SU-DHL-6 (cell line): ENCODE measurements around the gene FANCC.

Experiments
- EZH2phosphoT487 ChIP-seq: fragments of 200-600 bp; sonication (generic), shearing (Covaris generic); conservative IDR thresholded peaks from 2 replicates; pipeline ENCODE4 v1.6.1; 2018; ENCODE audit warnings: mild to moderate bottlenecking, antibody characterized with exemption, low read length, moderate library complexity, mixed read lengths
- TF ChIP-seq, protein P1 (sequence below): fragments of 200-600 bp; sonication (generic); IDR thresholded peaks from one replicate; pipeline ENCODE4 v1.5.1; 2017; ENCODE audit warnings: antibody characterized with exemption, mild to moderate bottlenecking, low read length, moderate library complexity; ENCODE audit not compliant: insufficient read depth, poor library complexity, severe bottlenecking

DNA sequence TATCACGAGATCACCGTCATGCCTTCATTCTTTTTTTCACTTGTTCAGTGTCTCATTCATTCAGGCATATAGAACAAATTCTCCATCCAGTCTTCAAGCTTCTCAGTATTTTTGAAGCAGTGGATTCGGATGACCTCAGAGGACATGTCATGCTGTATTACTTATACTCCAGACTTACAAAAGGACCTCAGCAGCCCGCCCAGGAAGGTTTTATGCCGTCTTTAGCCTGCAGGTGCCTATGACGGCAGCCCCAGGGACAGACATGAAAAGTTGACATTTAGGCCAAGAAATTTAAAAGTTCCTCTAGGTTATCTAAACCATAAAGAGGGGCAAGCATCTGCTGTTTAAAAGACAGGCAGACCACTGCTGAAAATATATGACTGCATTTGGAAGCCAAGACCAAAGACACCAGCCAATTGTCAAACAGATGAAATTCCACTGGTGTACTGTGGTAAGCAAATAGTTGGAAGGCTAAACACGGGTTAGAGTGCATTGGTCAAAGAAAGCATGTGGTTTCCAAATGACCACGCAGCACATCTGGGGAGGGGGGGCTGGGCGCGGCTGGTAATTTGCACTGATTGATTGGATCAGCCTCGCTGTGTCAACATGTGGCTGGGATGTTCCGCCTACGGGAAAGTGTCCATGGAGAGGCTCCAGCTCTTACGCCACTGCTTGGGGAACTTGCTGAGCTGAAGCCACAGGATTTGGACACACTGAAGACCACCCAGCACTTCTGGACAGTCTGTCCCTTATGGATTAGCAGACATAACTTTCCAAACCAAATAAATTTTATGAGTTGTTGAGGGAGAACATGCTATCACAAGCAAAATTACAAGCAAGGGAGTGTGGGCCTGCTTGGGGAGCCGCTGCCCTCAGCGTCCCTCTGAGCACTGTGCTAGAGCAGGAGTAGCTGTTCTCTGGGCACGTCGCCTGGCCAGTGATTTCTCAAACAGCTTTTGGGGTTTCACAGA is 173.6 kb downstream of the FANCC start:
- TF ChIP-seq, protein P1, sequence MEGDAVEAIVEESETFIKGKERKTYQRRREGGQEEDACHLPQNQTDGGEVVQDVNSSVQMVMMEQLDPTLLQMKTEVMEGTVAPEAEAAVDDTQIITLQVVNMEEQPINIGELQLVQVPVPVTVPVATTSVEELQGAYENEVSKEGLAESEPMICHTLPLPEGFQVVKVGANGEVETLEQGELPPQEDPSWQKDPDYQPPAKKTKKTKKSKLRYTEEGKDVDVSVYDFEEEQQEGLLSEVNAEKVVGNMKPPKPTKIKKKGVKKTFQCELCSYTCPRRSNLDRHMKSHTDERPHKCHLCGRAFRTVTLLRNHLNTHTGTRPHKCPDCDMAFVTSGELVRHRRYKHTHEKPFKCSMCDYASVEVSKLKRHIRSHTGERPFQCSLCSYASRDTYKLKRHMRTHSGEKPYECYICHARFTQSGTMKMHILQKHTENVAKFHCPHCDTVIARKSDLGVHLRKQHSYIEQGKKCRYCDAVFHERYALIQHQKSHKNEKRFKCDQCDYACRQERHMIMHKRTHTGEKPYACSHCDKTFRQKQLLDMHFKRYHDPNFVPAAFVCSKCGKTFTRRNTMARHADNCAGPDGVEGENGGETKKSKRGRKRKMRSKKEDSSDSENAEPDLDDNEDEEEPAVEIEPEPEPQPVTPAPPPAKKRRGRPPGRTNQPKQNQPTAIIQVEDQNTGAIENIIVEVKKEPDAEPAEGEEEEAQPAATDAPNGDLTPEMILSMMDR: no peak
- no peak for TF ChIP-seq EZH2phosphoT487
